GM23338 (cell line): ENCODE results near the gene GNG12.

Source experiments
- CREB1 ChIP-seq: fragments of 250-450 bp; sonication (Bioruptor Pico); IDR thresholded peaks from 2 replicates; pipeline ENCODE4 v1.5.0; 2020; ENCODE audit warnings: low read depth, mild to moderate bottlenecking, moderate library complexity
- EZH2 ChIP-seq: fragments of 200-600 bp; sonication (generic); IDR thresholded peaks from one replicate; pipeline ENCODE4 v1.8.0; 2017; ENCODE audit warnings: antibody characterized with exemption, mild to moderate bottlenecking, low read depth; ENCODE audit not compliant: unreplicated experiment
- EZH2phosphoT487 ChIP-seq: fragments of 200-600 bp; sonication (generic); IDR thresholded peaks from one replicate; pipeline ENCODE4 v1.8.1; 2018; ENCODE audit warnings: antibody characterized with exemption; ENCODE audit not compliant: unreplicated experiment
- JUNB ChIP-seq: IDR thresholded peaks from one replicate; pipeline ENCODE4 v1.6.1; 2016; ENCODE audit warnings: antibody characterized with exemption; ENCODE audit not compliant: unreplicated experiment
- POLR2AphosphoS5 ChIP-seq: IDR thresholded peaks from 2 replicates; pipeline ENCODE4 v1.6.1; 2016; ENCODE audit warnings: antibody characterized with exemption, low read depth
- STAT1 ChIP-seq: IDR thresholded peaks from one replicate; pipeline ENCODE4 v1.6.1; 2016; ENCODE audit warnings: antibody characterized with exemption; ENCODE audit not compliant: unreplicated experiment
- TF ChIP-seq, protein P1 (sequence below), 2 experiments: fragments of 200-600 bp in 1 of 2; sonication (generic) in 1 of 2; conservative IDR thresholded peaks; 2 replicates each; pipeline versions ENCODE4 v1.5.1 to v1.6.1; 2016 to 2017; ENCODE audit warnings: antibody characterized with exemption in 2 of 2, low read depth in 2 of 2, mild to moderate bottlenecking in 2 of 2, moderate library complexity in 1 of 2
- TF ChIP-seq, protein P2 (sequence below): IDR thresholded peaks from one replicate; pipeline ENCODE4 v1.6.1; 2018; ENCODE audit warnings: antibody characterized with exemption; ENCODE audit not compliant: unreplicated experiment
- TF ChIP-seq, protein P3 (sequence below): IDR thresholded peaks from 2 replicates; pipeline ENCODE4 v1.6.1; 2016; ENCODE audit warnings: antibody characterized with exemption

DNA sequence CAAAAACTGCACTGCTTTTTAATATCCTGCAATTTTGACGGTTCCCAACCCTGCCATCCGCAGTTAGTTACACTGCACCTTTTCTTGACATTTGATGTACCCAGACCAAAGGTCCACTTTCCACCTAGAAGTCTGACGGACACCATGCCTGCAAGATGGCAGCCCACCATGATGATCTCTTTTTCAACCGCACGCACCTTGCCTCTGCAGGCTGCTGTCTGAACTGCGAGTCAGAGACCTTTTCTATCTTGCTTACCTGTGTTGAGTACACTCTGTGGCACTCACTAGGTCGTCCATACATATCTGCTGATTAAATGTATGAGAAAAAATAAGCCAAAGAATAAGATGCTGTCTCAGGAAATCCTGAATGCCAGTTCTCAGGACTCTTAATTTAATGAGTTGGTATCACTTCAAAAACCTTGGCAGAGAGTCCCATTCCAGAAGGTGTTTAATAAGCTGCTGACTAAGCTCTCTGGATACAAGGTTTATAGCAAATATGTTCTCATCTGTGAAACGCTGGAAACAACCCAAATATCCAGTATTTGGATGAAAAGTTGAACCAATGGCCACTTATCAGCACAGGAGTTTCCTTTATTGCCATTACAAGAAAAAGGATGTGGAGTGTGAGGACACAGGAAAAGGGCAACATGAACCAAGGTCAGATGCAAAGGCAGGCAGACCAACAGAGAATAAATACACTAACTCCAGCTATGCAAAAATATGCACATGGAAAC, 37.9 kb downstream of the GNG12 start:
- TF ChIP-seq, protein P1, sequence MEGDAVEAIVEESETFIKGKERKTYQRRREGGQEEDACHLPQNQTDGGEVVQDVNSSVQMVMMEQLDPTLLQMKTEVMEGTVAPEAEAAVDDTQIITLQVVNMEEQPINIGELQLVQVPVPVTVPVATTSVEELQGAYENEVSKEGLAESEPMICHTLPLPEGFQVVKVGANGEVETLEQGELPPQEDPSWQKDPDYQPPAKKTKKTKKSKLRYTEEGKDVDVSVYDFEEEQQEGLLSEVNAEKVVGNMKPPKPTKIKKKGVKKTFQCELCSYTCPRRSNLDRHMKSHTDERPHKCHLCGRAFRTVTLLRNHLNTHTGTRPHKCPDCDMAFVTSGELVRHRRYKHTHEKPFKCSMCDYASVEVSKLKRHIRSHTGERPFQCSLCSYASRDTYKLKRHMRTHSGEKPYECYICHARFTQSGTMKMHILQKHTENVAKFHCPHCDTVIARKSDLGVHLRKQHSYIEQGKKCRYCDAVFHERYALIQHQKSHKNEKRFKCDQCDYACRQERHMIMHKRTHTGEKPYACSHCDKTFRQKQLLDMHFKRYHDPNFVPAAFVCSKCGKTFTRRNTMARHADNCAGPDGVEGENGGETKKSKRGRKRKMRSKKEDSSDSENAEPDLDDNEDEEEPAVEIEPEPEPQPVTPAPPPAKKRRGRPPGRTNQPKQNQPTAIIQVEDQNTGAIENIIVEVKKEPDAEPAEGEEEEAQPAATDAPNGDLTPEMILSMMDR (conservative IDR thresholded peaks at IDR 0.05; ENCODE audit: low read depth in 2 of 2): 0 out of 4 replicates have a peak, but pooled peaks of 1 of the 2 experiments have one; percentile 17
- no peak for TF ChIP-seq EZH2phosphoT487
- TF ChIP-seq CREB1 (CRISPR knock-in tag): no peak
- no peak for TF ChIP-seq POLR2AphosphoS5
- TF ChIP-seq EZH2: no peak
- TF ChIP-seq, protein P2, sequence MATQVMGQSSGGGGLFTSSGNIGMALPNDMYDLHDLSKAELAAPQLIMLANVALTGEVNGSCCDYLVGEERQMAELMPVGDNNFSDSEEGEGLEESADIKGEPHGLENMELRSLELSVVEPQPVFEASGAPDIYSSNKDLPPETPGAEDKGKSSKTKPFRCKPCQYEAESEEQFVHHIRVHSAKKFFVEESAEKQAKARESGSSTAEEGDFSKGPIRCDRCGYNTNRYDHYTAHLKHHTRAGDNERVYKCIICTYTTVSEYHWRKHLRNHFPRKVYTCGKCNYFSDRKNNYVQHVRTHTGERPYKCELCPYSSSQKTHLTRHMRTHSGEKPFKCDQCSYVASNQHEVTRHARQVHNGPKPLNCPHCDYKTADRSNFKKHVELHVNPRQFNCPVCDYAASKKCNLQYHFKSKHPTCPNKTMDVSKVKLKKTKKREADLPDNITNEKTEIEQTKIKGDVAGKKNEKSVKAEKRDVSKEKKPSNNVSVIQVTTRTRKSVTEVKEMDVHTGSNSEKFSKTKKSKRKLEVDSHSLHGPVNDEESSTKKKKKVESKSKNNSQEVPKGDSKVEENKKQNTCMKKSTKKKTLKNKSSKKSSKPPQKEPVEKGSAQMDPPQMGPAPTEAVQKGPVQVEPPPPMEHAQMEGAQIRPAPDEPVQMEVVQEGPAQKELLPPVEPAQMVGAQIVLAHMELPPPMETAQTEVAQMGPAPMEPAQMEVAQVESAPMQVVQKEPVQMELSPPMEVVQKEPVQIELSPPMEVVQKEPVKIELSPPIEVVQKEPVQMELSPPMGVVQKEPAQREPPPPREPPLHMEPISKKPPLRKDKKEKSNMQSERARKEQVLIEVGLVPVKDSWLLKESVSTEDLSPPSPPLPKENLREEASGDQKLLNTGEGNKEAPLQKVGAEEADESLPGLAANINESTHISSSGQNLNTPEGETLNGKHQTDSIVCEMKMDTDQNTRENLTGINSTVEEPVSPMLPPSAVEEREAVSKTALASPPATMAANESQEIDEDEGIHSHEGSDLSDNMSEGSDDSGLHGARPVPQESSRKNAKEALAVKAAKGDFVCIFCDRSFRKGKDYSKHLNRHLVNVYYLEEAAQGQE: no peak
- no peak for TF ChIP-seq JUNB
- TF ChIP-seq STAT1: no peak
- TF ChIP-seq, protein P3, sequence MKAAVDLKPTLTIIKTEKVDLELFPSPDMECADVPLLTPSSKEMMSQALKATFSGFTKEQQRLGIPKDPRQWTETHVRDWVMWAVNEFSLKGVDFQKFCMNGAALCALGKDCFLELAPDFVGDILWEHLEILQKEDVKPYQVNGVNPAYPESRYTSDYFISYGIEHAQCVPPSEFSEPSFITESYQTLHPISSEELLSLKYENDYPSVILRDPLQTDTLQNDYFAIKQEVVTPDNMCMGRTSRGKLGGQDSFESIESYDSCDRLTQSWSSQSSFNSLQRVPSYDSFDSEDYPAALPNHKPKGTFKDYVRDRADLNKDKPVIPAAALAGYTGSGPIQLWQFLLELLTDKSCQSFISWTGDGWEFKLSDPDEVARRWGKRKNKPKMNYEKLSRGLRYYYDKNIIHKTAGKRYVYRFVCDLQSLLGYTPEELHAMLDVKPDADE: no peak
